UCSD-AML1 (cell line): ENCODE data around the gene MPL.

Experiments
- DNase-seq: peaks from one replicate; lab custom pipeline; 2025; ENCODE audit not compliant: unreplicated experiment; lab: John Stamatoyannopoulos, UW

MPL gene

DNA sequence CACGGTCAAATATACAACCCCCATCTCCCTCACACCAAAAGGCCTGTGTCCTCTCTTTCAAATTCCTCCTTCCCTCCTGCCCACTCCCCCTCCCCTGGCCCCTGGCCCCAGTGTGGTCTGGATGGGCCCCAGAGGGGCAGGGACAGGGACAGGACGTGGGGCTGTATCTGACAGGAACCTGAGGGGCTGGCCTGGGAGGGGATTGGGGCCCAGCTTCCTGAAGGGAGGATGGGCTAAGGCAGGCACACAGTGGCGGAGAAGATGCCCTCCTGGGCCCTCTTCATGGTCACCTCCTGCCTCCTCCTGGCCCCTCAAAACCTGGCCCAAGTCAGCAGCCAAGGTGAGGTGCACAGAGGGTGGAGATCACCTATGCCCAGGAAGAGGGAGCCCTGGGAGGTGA lies at the start of gene MPL:
Gene MPL, plus strand, starts transcription at position 231 of the 400 bp plus-strand sequence. Its CDS starts 31 bp downstream, at position 262.
- peak; percentile 49 for DNase-seq

DNA sequence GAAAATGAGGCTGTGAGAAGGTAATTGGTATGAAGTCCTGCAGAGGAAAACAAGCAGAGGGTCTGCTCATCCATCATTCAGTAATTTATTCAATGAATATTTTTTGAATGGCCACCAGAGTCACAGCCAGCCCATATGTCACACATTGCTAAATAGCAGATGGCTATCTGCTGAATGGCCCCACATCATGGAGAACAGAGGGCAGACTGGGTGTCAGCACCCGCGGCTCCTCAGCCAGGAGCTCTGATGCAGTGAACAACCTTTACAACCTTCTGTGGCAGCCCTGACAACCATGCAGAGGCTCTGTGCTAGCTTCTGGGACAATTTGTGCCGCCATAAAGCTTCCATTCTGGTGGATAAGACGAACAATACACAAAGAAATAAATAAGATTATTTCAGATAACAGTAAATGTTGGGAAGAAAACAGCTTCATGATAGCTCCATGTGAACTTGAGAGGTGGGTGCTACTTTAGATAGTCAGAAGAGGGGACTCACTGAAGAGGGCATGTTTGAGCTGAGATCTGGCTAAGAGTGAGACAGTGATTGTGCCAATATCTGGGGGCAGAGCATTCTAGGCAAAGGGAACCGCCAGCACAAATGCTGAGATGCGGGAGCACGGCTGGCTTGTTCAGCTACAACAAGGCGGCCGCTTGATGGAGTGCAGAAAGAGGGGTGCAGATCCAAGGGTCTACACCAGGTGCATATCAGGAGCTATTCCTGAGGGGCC lies 49.4 kb upstream of the MPL start:
- no peak for DNase-seq

DNA sequence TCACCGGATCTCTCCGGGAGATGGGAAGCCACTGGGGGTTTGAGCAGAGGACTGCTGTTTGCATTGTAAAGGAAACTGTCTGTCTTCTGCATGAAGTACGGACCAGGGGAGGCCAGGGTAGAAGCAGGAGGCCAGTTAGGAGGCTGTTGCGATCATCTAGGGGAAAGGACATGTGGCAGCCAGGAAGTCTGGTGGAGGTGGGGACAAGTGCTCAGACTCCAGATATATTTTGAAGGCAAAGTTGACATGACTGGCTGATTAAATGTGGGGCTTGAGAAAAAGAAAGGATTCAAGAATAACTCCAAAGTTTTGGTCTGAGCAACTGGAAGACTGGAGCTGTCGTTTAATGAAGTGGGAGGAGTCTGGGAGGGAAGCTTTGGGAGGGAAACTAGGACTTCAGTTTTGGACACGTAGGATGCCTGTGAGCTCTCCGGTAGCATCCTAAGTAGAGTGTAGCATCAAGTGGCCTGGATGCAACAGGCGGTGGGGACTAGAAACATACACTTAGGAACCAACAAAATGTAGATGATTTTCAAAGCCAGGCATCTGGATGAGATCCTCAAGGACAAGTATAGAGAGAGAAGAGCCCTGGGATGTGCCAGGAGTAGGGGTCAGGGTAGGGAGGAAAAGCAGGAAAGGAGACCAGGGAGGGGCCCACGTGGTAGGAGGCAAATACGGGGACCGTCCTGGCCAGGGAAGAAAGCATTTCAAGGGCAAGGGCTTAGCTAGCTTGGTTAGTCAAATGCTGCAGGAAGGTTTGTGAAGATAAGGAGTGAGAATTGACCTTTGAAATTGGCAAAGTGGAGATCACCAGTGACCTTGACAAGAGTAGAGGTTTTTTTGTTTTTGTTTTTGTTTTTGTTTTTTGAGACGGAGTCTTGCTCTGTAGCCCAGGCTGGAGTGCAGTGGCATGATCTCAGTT lies 48.6 kb upstream of the MPL start:
- no peak for DNase-seq

DNA sequence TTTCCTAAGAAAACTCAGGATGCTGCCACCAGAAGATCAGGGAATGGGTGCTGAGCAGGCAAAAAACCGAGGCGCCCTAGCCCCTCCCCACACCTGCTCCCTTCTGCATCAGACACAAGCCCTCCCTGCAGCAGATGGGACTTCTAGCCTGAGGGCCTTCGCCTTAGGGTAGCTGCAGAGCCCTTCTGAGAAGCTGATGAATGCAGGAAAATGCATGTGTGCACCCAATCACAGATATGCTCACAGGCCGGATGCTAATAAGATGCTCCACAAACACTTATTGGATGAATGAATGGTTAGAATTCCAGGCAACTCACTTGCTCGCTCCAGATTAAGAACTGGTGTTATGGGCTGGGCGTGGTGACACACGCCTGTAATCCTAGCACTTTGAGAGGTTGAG lies 45.4 kb upstream of the MPL start:
- no peak for DNase-seq

DNA sequence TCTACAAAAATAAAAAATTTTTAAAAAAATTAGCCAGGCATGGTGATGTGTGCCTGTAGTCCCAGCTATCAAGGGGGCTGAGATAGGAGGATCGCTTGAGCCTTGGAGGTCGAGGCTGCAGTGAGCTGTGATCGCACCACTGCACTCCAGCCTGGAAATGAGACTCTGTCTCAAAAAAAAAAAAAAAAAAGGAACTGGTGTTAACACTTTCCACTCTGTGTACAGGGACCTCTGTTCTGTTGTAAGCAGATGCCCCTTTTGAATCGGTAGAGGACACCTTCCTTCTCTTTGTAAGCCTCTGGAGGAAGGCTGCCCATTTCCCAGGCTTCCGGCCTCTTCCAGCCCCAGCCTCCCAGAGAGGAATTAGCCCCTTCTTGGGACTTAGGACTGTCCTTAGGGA lies 44.9 kb upstream of the MPL start:
- no peak for DNase-seq

DNA sequence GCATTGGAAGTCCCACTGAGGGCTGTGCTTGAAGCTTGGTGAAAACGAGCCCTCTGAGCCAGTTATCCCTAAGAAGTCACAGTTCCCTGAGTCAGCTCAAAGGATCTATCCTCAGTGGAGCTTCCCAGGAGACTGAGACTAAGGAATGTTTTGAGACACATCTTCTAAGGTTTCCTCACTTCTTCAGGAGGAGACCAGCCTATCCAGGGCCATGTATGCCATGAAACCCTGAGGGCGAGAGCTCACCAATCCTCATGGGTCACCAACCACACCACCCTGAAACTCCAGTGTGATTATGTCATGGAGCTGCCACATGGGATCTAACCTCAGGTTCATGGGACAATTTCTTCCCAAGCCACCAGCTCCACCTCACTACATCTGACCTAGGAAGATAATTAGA lies 44.4 kb upstream of the MPL start:
- no peak for DNase-seq

DNA sequence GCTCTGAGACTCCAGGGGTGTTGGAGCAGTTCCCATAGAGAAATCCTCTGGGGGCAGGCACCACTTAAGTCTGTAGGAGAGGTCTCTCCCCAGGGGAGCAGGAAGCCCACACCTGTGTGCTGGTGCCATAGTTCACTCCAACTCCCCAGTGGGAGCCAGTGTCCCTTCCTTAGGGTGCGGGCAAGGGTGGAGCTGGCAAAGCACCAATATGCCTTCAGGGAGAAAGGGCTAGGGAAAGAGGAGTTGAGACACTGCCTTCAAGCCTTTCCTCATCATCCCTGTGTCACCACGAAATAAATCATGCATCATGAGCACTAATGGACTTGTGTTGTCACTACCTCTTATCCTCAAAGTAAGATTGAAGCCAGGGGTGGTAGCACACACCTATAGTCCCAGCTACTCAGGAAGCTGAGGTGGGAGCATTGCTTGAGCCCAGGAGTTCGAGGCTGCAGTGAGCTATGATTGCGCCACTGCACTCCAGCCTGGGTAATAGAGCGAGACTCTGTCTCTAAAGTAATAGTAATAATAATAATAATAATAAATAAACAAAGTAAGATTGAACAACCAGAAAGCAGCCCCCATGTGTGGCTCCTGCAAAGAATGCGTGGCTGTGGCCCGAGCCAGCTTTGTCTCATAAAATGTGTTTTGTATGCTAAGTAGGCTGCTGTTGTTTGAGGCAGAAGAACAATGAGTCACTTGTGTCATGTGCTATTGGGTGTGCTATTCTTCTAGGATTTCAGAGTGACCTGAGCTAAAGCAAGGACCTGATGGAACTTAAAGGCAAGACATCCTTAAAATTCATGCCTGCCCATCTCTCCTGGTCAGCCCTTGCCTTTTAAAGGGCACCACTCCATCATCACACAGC lies 43.5 kb upstream of the MPL start:
- no peak for DNase-seq

DNA sequence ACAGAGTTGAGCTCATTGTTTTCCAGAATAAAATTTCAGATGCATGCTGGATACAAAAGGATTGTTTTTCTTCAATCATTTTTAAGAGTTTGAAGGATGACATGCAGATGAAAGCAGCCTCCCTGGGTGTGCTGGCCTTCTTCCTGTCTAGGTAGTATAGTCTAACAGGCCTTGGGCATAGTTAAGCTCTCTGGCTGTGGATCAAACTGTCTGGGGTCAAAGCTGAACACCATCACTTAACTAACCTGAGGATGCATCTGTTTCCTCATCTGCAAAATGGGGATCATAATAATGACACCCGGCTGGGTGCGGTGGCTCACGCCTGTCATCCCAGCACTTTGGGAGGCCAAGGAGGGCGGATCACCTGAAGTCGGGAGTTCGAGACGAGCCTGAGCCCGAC lies 42.9 kb upstream of the MPL start:
- no peak for DNase-seq

DNA sequence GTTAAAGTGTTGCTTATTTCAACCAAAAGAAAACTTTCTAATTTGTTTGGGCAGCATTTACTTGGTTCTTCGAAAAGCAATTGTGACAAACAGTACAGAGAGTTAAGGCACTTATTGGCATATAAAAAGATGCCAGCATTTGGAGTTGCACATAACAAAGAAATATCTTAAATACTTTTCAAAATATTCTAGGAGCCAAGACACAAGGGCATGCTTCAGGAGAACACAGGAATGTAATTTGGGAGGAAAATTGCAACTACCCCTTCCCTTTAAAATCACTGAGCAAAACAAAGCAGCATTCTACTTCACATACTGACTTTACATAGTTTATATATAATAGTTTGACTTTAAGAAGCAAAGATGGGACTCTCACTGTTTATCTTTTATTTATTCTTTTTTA lies 41.4 kb upstream of the MPL start:
- no peak for DNase-seq

DNA sequence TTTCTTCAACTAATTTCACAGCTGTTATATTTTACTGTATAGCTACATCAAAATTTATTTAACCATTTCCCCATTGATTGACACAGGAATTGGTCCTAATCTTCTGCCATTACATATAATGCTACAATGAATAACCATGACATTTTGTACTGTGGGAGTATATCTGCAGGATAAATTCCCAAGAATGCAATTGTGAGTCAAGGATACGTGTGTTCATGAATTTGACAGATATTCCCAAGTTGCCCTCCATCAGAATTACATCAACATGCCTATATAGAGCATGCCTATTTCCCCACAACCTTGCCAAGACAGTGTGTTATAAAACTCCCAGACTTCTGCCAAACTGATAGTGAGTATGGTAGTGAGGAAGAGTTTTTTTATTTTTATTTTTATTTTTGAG lies 39.6 kb upstream of the MPL start:
- DNase-seq, result no peak

DNA sequence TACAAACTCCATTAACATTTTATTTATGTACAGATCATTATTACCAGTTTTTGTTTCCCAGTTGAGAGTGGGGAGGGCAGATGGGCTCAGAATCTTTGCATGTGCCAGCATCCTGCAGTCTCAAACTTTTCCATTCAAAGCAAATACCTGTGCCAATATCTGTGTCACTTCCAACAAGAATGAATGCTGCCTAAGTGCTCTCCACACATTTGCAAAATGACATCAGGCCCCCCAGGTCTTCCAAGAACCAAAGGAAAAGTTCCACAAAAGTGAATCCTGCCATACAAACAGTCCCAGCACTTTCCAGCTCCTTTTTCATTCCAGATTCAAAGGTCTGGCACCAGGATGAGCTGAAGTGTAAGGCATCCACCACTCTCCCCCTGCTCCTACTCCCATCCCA lies 38.5 kb upstream of the MPL start:
- DNase-seq, result no peak

DNA sequence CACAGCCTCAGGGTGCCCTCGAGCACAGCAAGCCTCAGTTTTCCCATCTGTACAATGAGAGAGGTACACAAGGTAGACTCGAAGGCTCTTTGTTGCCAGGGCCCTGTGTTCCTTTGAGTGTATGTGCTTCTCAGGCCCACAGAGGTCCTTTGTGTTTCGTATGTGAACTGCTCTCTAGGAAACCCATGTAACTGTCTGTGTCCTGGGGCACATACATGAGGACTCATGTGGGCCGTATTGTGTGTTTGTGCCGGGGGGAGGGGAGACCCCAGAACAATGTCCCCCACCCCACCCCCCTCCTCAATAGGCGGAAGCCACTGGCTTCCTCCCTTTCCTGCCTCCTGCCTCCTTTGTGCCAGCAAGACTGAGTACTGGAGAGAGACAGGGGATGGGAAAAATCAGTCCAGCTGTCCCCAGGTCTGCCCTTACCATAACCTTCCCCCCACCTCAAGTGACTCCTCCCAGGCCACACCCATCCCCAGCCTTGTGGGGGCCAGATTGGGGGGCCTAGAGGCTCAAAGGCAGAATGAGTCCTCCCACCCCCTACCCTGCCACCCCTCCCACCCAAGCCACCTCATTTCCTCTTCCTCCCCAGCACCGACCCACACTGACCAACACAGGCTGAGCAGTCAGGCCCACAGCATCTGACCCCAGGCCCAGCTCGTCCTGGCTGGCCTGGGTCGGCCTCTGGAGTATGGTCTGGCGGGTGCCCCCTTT lies 37.1 kb upstream of the MPL start, which contains the start of gene TIE1:
Gene TIE1, plus strand, starts transcription at position 605 of the 717 bp plus-strand sequence. Its CDS starts 90 bp downstream, at position 695.
- DNase-seq, result peak; percentile 75

DNA sequence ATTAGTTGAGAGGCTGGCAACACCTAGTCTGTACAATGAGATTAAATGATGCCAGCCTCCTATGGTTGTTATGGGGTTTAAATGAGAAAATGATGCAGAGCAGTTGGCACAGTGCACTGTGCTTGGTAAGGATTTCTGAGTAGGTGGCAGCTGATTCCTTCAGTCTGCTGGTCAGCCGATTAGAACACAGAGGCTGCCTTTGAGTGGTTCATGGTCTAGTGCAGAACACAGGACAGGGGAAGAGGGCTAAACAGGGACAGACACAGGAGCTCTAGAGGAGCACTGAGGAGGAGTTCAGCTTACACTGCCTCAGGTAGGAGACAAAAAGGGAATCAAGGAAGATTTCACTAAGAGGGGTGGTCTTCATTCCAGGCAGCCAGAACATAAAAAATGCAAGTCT lies 35.4 kb upstream of the MPL start:
- DNase-seq, result no peak

DNA sequence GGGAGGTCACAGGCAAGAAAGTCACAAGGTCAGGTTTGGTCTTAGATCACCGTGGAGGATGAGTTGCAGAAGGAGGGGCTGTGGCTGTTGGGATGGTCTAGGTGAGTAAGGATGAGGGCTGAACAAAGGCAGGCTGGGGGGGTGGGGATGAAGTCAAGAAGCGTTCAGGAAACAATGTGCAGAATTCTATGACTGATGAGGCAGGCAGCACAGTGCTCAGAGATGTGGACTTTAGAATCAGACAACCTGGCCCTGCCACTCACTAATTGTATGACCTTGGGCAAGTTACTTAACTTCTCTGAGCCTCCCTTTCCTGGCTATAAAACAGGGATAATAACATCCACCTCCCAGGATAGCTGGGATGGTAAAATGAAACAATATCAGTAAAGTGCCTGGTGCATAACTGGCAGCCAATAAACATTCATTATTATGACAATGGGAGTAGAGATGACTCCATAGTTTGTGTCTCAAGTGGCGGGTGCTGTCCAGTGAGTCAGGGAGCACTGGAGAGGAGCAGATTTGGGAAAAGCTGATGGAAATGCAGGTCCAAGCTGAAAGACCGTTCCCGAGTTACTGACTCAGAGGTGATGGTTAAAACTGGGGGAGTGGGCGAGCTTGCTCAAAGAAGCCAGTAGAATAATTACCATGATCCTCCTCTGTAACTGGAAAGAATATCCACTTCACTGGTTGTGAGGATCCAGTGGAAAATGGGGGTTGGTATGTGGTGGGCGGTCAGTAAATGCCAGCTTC lies 34.7 kb upstream of the MPL start:
- no peak for DNase-seq

DNA sequence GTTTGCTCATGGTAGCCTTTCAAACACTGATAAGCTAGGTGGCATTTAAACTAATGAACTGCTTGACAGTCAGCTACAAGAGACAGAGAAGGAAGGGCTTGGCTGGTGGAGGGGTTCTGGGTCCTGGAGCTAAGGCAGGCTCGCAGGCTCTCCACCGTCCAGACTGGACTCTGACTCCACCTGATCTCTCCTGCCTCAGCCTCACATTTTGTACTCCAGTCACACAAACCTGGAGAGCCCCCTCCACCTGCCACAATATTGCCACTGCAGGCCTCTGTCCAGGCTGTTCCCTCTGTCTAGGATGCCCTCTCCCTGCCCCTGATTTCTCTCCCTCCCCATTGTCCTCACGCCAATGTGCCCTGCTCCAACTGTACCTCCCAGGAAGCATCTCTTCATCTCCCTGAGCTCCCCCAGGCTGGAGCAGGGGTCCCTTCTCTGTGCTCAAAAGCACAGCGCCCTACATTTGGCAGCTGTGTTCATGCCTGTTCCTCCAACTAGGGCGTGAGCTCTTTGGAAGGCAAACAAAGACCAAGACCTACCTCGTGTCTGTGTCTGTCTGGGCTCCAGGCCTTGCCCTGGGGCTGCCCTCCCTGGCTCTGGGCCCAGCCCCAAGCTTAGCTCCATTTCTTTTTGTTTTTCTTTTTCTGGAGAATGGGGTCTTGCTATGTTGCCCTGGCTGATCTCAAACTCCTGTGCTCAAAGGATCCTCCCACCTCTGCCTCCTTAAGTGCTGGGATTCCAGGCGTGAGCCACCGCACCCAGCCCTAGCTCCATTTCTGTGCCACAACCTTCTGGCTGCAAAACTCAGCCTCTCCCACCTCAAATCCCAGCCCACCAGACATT lies 33.9 kb upstream of the MPL start:
- DNase-seq, result no peak

DNA sequence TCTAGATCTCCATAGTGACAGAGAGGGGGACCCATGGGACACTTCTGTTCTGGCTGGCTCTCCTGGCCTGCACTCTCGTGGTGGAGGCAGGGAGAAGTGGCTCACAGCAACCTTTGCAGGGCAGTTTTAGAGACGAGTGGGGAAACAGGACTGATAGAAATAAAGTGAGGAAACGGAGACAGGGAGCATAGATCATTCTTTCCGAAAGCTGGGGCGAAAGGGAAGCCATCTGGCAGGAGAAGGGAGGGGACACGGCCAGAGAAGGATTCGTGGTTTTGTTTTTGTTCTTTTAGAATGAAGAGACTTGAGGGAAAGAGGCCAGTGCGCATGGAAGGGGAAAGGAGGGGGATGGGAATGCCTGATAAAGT lies 33.3 kb upstream of the MPL start:
- DNase-seq, result peak; percentile 30

DNA sequence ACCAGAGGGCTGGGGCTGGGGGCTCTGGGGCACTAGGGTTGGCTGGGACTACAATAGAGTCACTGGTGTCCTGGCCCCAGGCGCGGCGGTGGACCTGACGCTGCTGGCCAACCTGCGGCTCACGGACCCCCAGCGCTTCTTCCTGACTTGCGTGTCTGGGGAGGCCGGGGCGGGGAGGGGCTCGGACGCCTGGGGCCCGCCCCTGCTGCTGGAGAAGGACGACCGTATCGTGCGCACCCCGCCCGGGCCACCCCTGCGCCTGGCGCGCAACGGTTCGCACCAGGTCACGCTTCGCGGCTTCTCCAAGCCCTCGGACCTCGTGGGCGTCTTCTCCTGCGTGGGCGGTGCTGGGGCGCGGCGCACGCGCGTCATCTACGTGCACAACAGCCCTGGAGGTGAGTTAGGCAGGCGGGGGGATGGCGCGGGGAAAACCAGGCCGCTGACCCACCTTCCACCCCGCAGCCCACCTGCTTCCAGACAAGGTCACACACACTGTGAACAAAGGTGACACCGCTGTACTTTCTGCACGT lies 32.8 kb upstream of the MPL start:
- no peak for DNase-seq

DNA sequence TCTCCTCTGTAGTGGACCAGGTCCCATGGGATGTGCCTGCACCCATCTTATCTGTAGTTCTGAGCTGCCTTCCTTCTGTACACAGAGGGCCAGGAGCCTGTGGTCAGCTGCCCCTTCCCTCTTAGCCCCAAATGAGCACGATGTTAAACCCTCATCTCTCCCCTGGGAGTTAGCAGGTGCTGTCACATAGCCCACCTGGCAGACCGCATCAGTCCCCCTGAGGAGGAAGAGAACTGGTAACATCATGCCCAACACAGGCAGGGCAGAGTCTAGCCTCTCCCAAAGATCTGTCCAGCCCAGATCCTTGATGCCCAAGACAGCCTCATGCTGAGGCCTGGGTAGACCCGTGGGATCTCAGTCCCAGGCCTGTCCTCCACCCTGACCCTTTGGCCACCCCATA lies 32.2 kb upstream of the MPL start:
- no peak for DNase-seq
